HepG2 (cell line): ENCODE measurements around the gene HSPA1B. TPM values are rescaled to one million over a fixed set of nuclear protein-coding genes. Genes with fewer than 3 reads are reported as not detected.

Source experiments
- ETV5 ChIP-seq: IDR thresholded peaks from 2 replicates; pipeline ENCODE4 v1.6.1; 2018; ENCODE audit warnings: missing biosample characterization, missing genetic modification reagents, inconsistent platforms, borderline replicate concordance
- FOXA1 ChIP-seq, 2 experiments: fragments of 450-650 bp in 1 of 2; sonication (generic) in 1 of 2; formaldehyde crosslinking in 1 of 2; IDR thresholded peaks; 2 replicates each; pipeline versions ENCODE4 v1.4.0 to v1.6.1; 2016 to 2020; ENCODE audit warnings: missing genetic modification reagents in 1 of 2
- HIVEP1 ChIP-seq: sonication (generic); formaldehyde crosslinking; IDR thresholded peaks from 2 replicates; pipeline ENCODE4 v1.4.0; 2020; ENCODE audit warnings: mild to moderate bottlenecking, missing genetic modification reagents
- HOXA7 ChIP-seq: sonication (generic); formaldehyde crosslinking; IDR thresholded peaks from 2 replicates; pipeline ENCODE4 v1.8.1; 2022; ENCODE audit warnings: mild to moderate bottlenecking, missing genetic modification reagents, moderate library complexity
- NKX3-1 ChIP-seq: sonication (generic); formaldehyde crosslinking; IDR thresholded peaks from 2 replicates; pipeline ENCODE4 v1.5.0; 2020; ENCODE audit warnings: missing genetic modification reagents
- PHF5A ChIP-seq: IDR thresholded peaks from one replicate; pipeline ENCODE4 v1.6.1; 2018; ENCODE audit warnings: low read depth, missing genetic modification reagents; ENCODE audit not compliant: unreplicated experiment
- SSRP1 ChIP-seq: IDR thresholded peaks from 2 replicates; pipeline ENCODE4 v1.6.1; 2016; ENCODE audit warnings: control low read depth
- SUZ12 ChIP-seq: fragments of 150-350 bp; IDR thresholded peaks from 2 replicates; pipeline ENCODE4 v1.6.1; 2014; ENCODE audit warnings: low read depth, low read length
- SYNCRIP ChIP-seq: fragments of 200-400 bp; formaldehyde crosslinking; IDR thresholded peaks from 2 replicates; pipeline ENCODE4 v1.6.1; 2018; ENCODE audit warnings: mild to moderate bottlenecking, low read depth, low read length; ENCODE audit not compliant: insufficient read depth
- TCF12 ChIP-seq, 2 experiments: fragments of 450-650 bp in 1 of 2; sonication (generic) in 1 of 2; formaldehyde crosslinking in 1 of 2; IDR thresholded peaks; 2 replicates each; pipeline versions ENCODE4 v1.6.1 to v1.8.0; 2017 to 2022; ENCODE audit warnings: antibody characterized with exemption in 1 of 2, mild to moderate bottlenecking in 1 of 2, missing genetic modification reagents in 1 of 2, moderate library complexity in 1 of 2
- TRIM22 ChIP-seq: fragments of 450-650 bp; IDR thresholded peaks from 2 replicates; pipeline ENCODE4 v1.6.1; 2017
- WIZ ChIP-seq: sonication (generic); formaldehyde crosslinking; IDR thresholded peaks from 2 replicates; pipeline ENCODE4 v1.5.1; 2020; ENCODE audit warnings: mild to moderate bottlenecking, missing genetic modification reagents
- ZKSCAN5 ChIP-seq: sonication (generic); formaldehyde crosslinking; IDR thresholded peaks from 2 replicates; pipeline ENCODE4 v1.5.1; 2020; ENCODE audit warnings: mild to moderate bottlenecking, missing genetic modification reagents
- ZNF138 ChIP-seq: sonication (generic); formaldehyde crosslinking; IDR thresholded peaks from 2 replicates; pipeline ENCODE4 v1.5.0; 2020; ENCODE audit warnings: mild to moderate bottlenecking, low read depth, missing genetic modification reagents
- ZNF251 ChIP-seq: sonication (generic); formaldehyde crosslinking; IDR thresholded peaks from 2 replicates; pipeline ENCODE4 v1.9.0; 2021; ENCODE audit warnings: mild to moderate bottlenecking, missing genetic modification reagents
- ZNF337 ChIP-seq: sonication (generic); formaldehyde crosslinking; IDR thresholded peaks from 2 replicates; pipeline ENCODE4 v1.5.1; 2020; ENCODE audit warnings: missing genetic modification reagents, low read depth, mild to moderate bottlenecking, borderline replicate concordance
- ZNF503 ChIP-seq: sonication (generic); formaldehyde crosslinking; IDR thresholded peaks from 2 replicates; pipeline ENCODE4 v1.4.0; 2020; ENCODE audit warnings: missing genetic modification reagents
- ZNF543 ChIP-seq: sonication (generic); formaldehyde crosslinking; IDR thresholded peaks from 2 replicates; pipeline ENCODE4 v1.4.0; 2020; ENCODE audit warnings: mild to moderate bottlenecking, missing genetic modification reagents
- ZNF556 ChIP-seq: sonication (generic); formaldehyde crosslinking; IDR thresholded peaks from 2 replicates; pipeline ENCODE4 v1.4.0; 2020; ENCODE audit warnings: mild to moderate bottlenecking, missing genetic modification reagents, borderline replicate concordance
- polyA plus RNA-seq, 8 experiments: library from polyadenylated mRNA; depleted of rRNA in 3 of 8; stranded (reverse) in 7 of 8; unstranded in 1 of 8; fragments of >200 nt; fragmentation: Illumina TruSeq in 4 of 8; extraction: Trizol in 4 of 8; gene quantifications; 2 replicates each; pipeline versions ENCODE4 v1.2.1 to v1.2.3, GENCODE V29; 2011 to 2016; ENCODE audit warnings: low read depth in 4 of 8, missing spikeins in 1 of 8, mixed read lengths in 1 of 8; ENCODE audit not compliant: insufficient read depth in 1 of 8
- total RNA-seq, 5 experiments: library from RNA; depleted of rRNA; stranded (reverse); fragments of >200 nt; fragmentation: Illumina TruSeq; extraction: Trizol; gene quantifications; 2 replicates each; pipeline ENCODE4 v1.2.3, GENCODE V29; 2016; ENCODE audit warnings: low read depth in 1 of 5
- TF ChIP-seq, protein P1 (sequence below): sonication (generic); formaldehyde crosslinking; IDR thresholded peaks from 2 replicates; pipeline ENCODE4 v1.5.1; 2020; ENCODE audit warnings: mild to moderate bottlenecking, missing genetic modification reagents, moderate library complexity
- TF ChIP-seq, protein P2 (sequence below): IDR thresholded peaks from 2 replicates; pipeline ENCODE4 v1.6.1; 2012; ENCODE audit warnings: inconsistent platforms
- TF ChIP-seq, protein P3 (sequence below): sonication (generic); formaldehyde crosslinking; IDR thresholded peaks from 2 replicates; pipeline ENCODE4 v1.8.0; 2022; ENCODE audit warnings: mild to moderate bottlenecking, missing genetic modification reagents, moderate library complexity

Gene HSPA1B
- total and polyA plus RNA-seq, 2 of the 13 experiments (the other 11 are each of a cell fraction or from before 2014, with no cell fraction given), result 26.0 to 186 TPM

GRCh38 chr6:31815025-31815838 is 12.3 kb upstream of the HSPA1B start, which contains the start of the genes HSPA1A and HSPA1L (continued):
- TF ChIP-seq ZNF556 (CRISPR knock-in tag) (no peak), TCF12 (IDR thresholded peaks at IDR 0.05) (no peak), TCF12 (CRISPR knock-in tag; IDR thresholded peaks at IDR 0.05) (no peak), ZNF543 (CRISPR knock-in tag) (no peak), HIVEP1 (CRISPR knock-in tag) (no peak), ZKSCAN5 (CRISPR knock-in tag) (no peak), FOXA1 (IDR thresholded peaks at IDR 0.05) (no peak), FOXA1 (CRISPR knock-in tag; IDR thresholded peaks at IDR 0.05) (no peak), ETV5 (peak; percentile 64), SYNCRIP (no peak), TRIM22 (no peak), SSRP1 (CRISPR knock-in tag) (no peak), ZNF337 (no peak), ZNF251 (CRISPR knock-in tag) (no peak), ZNF503 (CRISPR knock-in tag) (0 out of 2 replicates have a peak, but pooled peaks have one; percentile 16), PHF5A (CRISPR knock-in tag) (no peak), ZNF138 (CRISPR knock-in tag) (no peak), NKX3-1 (CRISPR knock-in tag) (no peak), WIZ (CRISPR knock-in tag) (no peak), HOXA7 (CRISPR knock-in tag) (no peak), SUZ12 (no peak)
- TF ChIP-seq, protein P1, sequence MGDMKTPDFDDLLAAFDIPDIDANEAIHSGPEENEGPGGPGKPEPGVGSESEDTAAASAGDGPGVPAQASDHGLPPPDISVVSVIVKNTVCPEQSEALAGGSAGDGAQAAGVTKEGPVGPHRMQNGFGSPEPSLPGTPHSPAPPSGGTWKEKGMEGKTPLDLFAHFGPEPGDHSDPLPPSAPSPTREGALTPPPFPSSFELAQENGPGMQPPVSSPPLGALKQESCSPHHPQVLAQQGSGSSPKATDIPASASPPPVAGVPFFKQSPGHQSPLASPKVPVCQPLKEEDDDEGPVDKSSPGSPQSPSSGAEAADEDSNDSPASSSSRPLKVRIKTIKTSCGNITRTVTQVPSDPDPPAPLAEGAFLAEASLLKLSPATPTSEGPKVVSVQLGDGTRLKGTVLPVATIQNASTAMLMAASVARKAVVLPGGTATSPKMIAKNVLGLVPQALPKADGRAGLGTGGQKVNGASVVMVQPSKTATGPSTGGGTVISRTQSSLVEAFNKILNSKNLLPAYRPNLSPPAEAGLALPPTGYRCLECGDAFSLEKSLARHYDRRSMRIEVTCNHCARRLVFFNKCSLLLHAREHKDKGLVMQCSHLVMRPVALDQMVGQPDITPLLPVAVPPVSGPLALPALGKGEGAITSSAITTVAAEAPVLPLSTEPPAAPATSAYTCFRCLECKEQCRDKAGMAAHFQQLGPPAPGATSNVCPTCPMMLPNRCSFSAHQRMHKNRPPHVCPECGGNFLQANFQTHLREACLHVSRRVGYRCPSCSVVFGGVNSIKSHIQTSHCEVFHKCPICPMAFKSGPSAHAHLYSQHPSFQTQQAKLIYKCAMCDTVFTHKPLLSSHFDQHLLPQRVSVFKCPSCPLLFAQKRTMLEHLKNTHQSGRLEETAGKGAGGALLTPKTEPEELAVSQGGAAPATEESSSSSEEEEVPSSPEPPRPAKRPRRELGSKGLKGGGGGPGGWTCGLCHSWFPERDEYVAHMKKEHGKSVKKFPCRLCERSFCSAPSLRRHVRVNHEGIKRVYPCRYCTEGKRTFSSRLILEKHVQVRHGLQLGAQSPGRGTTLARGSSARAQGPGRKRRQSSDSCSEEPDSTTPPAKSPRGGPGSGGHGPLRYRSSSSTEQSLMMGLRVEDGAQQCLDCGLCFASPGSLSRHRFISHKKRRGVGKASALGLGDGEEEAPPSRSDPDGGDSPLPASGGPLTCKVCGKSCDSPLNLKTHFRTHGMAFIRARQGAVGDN, result peak; percentile 67
- TF ChIP-seq, protein P2, sequence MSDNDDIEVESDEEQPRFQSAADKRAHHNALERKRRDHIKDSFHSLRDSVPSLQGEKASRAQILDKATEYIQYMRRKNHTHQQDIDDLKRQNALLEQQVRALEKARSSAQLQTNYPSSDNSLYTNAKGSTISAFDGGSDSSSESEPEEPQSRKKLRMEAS, result peak; percentile 65; the same call in 1 of the 2 replicates
- TF ChIP-seq, protein P3, sequence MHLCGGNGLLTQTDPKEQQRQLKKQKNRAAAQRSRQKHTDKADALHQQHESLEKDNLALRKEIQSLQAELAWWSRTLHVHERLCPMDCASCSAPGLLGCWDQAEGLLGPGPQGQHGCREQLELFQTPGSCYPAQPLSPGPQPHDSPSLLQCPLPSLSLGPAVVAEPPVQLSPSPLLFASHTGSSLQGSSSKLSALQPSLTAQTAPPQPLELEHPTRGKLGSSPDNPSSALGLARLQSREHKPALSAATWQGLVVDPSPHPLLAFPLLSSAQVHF (CRISPR knock-in tag), result 0 out of 2 replicates have a peak, but pooled peaks have one; percentile 64
